Neuronal stem cell (in vitro differentiated cells): ENCODE data around the gene RBMS3.

Source experiments
- DNase-seq: peaks from one replicate; pipeline ENCODE4 v3.0.0-alpha.2; 2013; ENCODE audit warnings: low spot score
- H2AFZ ChIP-seq: one replicate; pipeline ENCODE4 v1.6.1; 2013; ENCODE audit warnings: mild to moderate bottlenecking, low read length, inconsistent platforms
- H2AK5ac ChIP-seq: 2 replicates; pipeline ENCODE4 v1.6.1; 2013; ENCODE audit warnings: low read depth, mild to moderate bottlenecking, inconsistent platforms, low read length, moderate library complexity, mixed read lengths
- H2BK120ac ChIP-seq: 2 replicates; pipeline ENCODE4 v1.6.1; 2013; ENCODE audit warnings: low read depth, mild to moderate bottlenecking, inconsistent platforms, low read length, moderate library complexity, mixed read lengths
- H2BK12ac ChIP-seq: one replicate; pipeline ENCODE4 v1.6.1; 2013; ENCODE audit warnings: low read length, inconsistent platforms
- H2BK15ac ChIP-seq: 2 replicates; pipeline ENCODE4 v1.6.1; 2013; ENCODE audit warnings: mild to moderate bottlenecking, low read length, inconsistent platforms, mixed read lengths
- H2BK5ac ChIP-seq: one replicate; pipeline ENCODE4 v1.6.1; 2013; ENCODE audit warnings: inconsistent platforms, mild to moderate bottlenecking, low read length, moderate library complexity
- H3K14ac ChIP-seq: one replicate; pipeline ENCODE4 v1.6.1; 2013; ENCODE audit warnings: low read length, inconsistent platforms
- H3K18ac ChIP-seq: 2 replicates; pipeline ENCODE4 v1.6.1; 2013; ENCODE audit warnings: low read length, inconsistent platforms
- H3K23ac ChIP-seq: 2 replicates; pipeline ENCODE4 v1.6.1; 2013; ENCODE audit warnings: low read depth, mild to moderate bottlenecking, mixed read lengths, low read length, inconsistent platforms; ENCODE audit not compliant: poor library complexity
- H3K27ac ChIP-seq: replicated peaks from 3 replicates; pipeline ENCODE4 v1.5.1; 2013; ENCODE audit warnings: low read length, inconsistent platforms
- H3K27me3 ChIP-seq, 3 experiments: 2 replicates each; pipeline ENCODE4 v1.6.1; 2013; ENCODE audit warnings: low read length in 3 of 3, mild to moderate bottlenecking in 2 of 3, inconsistent platforms in 1 of 3, low read depth in 1 of 3, mixed read lengths in 1 of 3, moderate library complexity in 1 of 3; ENCODE audit not compliant: control insufficient read depth in 3 of 3, insufficient read depth in 3 of 3
- H3K36me3 ChIP-seq, 2 donors: replicated peaks in 1 of 2; 2 replicates each; pipeline ENCODE4 v1.6.1; 2013; ENCODE audit warnings: low read length in 2 of 2; ENCODE audit not compliant: control insufficient read depth in 2 of 2, insufficient read depth in 2 of 2
- H3K4ac ChIP-seq: 2 replicates; pipeline ENCODE4 v1.6.1; 2013; ENCODE audit warnings: inconsistent platforms, mild to moderate bottlenecking, low read length, moderate library complexity
- H3K4me1 ChIP-seq, 2 donors: 1 replicate in 1 of 2; 2 replicates in 1 of 2; pipeline ENCODE4 v1.6.1; 2013; ENCODE audit warnings: low read length in 2 of 2, low read depth in 1 of 2; ENCODE audit not compliant: control insufficient read depth in 2 of 2, insufficient read depth in 1 of 2
- H3K4me2 ChIP-seq: one replicate; pipeline ENCODE4 v1.6.1; 2013; ENCODE audit warnings: mild to moderate bottlenecking, low read length, inconsistent platforms; ENCODE audit not compliant: insufficient read depth, poor library complexity, severe bottlenecking
- H3K4me3 ChIP-seq, 2 donors: 2 replicates each; pipeline ENCODE4 v1.5.1; 2013; ENCODE audit warnings: low read length in 2 of 2, mild to moderate bottlenecking in 2 of 2, inconsistent platforms in 1 of 2, moderate library complexity in 1 of 2
- H3K79me1 ChIP-seq: one replicate; pipeline ENCODE4 v1.6.1; 2013; ENCODE audit warnings: low read depth, mild to moderate bottlenecking, inconsistent platforms, low read length, moderate library complexity
- H3K9ac ChIP-seq: one replicate; pipeline ENCODE4 v1.6.1; 2013; ENCODE audit warnings: mild to moderate bottlenecking, low read depth, low read length, inconsistent platforms; ENCODE audit not compliant: poor library complexity
- H3K9me3 ChIP-seq, 2 donors: replicated peaks in 1 of 2; 2 replicates each; pipeline versions ENCODE3 to v1.6.1; 2013; ENCODE audit warnings: low read length in 2 of 2, mild to moderate bottlenecking in 2 of 2, inconsistent platforms in 1 of 2, low read depth in 1 of 2, mixed read lengths in 1 of 2, moderate library complexity in 1 of 2; ENCODE audit not compliant: control insufficient read depth in 2 of 2, insufficient read depth in 1 of 2
- H4K8ac ChIP-seq: one replicate; pipeline ENCODE4 v1.6.1; 2013; ENCODE audit warnings: low read depth, mild to moderate bottlenecking, inconsistent platforms, low read length, moderate library complexity
- H4K91ac ChIP-seq: one replicate; pipeline ENCODE4 v1.6.1; 2013; ENCODE audit warnings: low read length, low read depth, mild to moderate bottlenecking, inconsistent platforms; ENCODE audit not compliant: poor library complexity
- WGBS, 2 donors: extraction: QIAGEN DNeasy Blood & Tissue Kit; methylation state at CpG; one replicate each; pipeline ENCODE4 v1.1.7; 2013; ENCODE audit warnings: missing lambda C conversion rate in 2 of 2, mixed read lengths in 1 of 2; ENCODE audit not compliant: insufficient read length in 2 of 2, insufficient replicate concordance in 1 of 2; ENCODE audit errors: extremely low coverage in 2 of 2; 5-methylcytosine and 5-hydroxymethylcytosine counted together

The RBMS3 gene

GRCh38 chr3:29568355-29568754, 287.5 kb downstream of the RBMS3 start:
- no peaks in the 10 kb centered on the region for H3K9me3 ChIP-seq
- H3K4me2 ChIP-seq: no peak overlapping the region
- no peak overlapping the region for H2BK120ac ChIP-seq
- H3K36me3 ChIP-seq: no peaks in the 10 kb centered on the region
- H2AFZ ChIP-seq: no peak overlapping the region
- H2BK15ac ChIP-seq: no peak overlapping the region
- no peak for DNase-seq
- H3K14ac ChIP-seq: no peak overlapping the region
- H4K91ac ChIP-seq: no peak overlapping the region
- no peaks in the 10 kb centered on the region for H3K27me3 ChIP-seq
- no CpG with 5 or more reads among the region's 2 CpGs for WGBS, 2 donors
- H3K79me1 ChIP-seq: no peaks in the 10 kb centered on the region
- H3K9ac ChIP-seq: no peak overlapping the region
- no peak overlapping the region for H3K4me3 ChIP-seq
- no peak overlapping the region for H3K18ac ChIP-seq
- H3K23ac ChIP-seq: no peak overlapping the region
- H2BK5ac ChIP-seq: no peak overlapping the region
- H3K27ac ChIP-seq: no peak overlapping the region
- H3K4ac ChIP-seq: no peak overlapping the region
- no peak overlapping the region for H2AK5ac ChIP-seq
- H4K8ac ChIP-seq: no peak overlapping the region
- H3K4me1 ChIP-seq: no peaks in the 10 kb centered on the region
- H2BK12ac ChIP-seq: no peak overlapping the region

- Histone ChIP-seq H3K9ac (no peak overlapping the region), H2BK12ac (no peak overlapping the region), H4K8ac (no peak overlapping the region), H2BK15ac (no peak overlapping the region), H2AK5ac (no peak overlapping the region), H3K14ac (no peak overlapping the region), H3K27ac (no peak overlapping the region), H2BK120ac (no peak overlapping the region), H3K36me3 (no peaks in the 10 kb centered on the region), H2AFZ (no peak overlapping the region), H3K4ac (no peak overlapping the region), H3K4me3 (no peak overlapping the region), H3K23ac (no peak overlapping the region), H3K79me1 (no peaks in the 10 kb centered on the region), H3K27me3 (no peaks in the 10 kb centered on the region), H3K4me2 (no peak overlapping the region), H4K91ac (no peak overlapping the region), H2BK5ac (no peak overlapping the region), H3K4me1 (peaks cover 0 to 3% of the 10 kb centered on the region in 2 donors), H3K18ac (peak overlapping the region; percentile 15), H3K9me3 (no peaks in the 10 kb centered on the region)
- no peak for DNase-seq
- WGBS, 2 donors: no CpG with 5 or more reads among the region's 1 CpG
Measured at GRCh38 chr3:29576181-29576580, 295.3 kb downstream of the RBMS3 start.

DNA sequence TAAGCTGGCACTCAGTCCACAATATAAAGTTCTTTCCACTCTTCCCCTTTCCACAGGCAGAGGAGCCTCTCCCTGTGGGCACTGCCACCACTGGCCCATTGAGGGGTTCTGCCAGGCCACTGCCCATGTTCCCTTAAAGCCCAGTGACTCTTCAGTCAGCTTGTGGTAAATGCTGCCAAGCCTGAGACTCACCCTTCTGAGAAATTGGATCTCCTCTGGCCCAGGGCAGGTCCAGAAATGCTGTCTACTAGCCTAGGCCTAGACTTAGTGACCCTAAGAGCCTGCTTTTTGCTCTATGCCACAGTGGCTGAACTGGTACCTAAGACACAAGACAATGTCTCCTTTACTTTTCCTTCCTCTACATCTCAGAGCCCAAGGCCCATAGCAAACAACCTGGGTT, 295.8 kb downstream of the RBMS3 start:
- H4K91ac ChIP-seq: no peak overlapping the region
- H2BK15ac ChIP-seq: no peak overlapping the region
- H3K27me3 ChIP-seq: no peaks in the 10 kb centered on the region
- no peak overlapping the region for H2BK120ac ChIP-seq
- H3K14ac ChIP-seq: no peak overlapping the region
- H2BK5ac ChIP-seq: no peak overlapping the region
- H3K23ac ChIP-seq: no peak overlapping the region
- no peak overlapping the region for H4K8ac ChIP-seq
- no peak overlapping the region for H2AFZ ChIP-seq
- no peak overlapping the region for H3K4me3 ChIP-seq
- no peaks in the 10 kb centered on the region for H3K79me1 ChIP-seq
- H3K4me1 ChIP-seq: peaks cover 0 to 3% of the 10 kb centered on the region in 2 donors
- no peak overlapping the region for H3K4me2 ChIP-seq
- no peaks in the 10 kb centered on the region for H3K36me3 ChIP-seq
- H2AK5ac ChIP-seq: no peak overlapping the region
- H2BK12ac ChIP-seq: no peak overlapping the region
- H3K9me3 ChIP-seq: no peaks in the 10 kb centered on the region
- H3K4ac ChIP-seq: no peak overlapping the region
- no peak for DNase-seq
- H3K9ac ChIP-seq: no peak overlapping the region
- peak overlapping the region; percentile 30 for H3K18ac ChIP-seq
- H3K27ac ChIP-seq: no peak overlapping the region

DNA sequence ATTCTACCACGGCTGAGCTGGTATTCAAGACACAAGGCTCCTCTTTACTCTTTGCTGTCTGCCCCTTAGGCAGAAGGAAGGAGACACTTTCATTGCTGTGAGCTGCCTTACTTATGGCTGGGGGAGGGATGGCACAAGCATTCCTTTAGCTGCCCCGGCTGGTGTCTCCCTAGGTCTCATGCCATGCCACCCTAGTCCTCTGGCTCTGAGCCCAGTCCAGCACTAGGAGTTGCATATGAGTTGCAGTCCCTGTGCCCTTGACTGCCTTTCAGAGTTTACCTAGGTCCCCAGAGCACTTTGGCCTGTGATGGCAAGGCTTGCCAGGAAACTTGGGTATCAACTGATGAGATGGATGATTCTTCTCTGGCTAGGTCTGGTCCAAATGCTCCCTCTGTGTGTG, 296.4 kb downstream of the RBMS3 start:
- H3K14ac ChIP-seq: no peak overlapping the region
- no peak overlapping the region for H3K9ac ChIP-seq
- no peak overlapping the region for H4K8ac ChIP-seq
- H3K18ac ChIP-seq: no peak overlapping the region
- H3K4me2 ChIP-seq: no peak overlapping the region
- no peaks in the 10 kb centered on the region for H3K79me1 ChIP-seq
- no peak overlapping the region for H3K4me3 ChIP-seq
- H2BK5ac ChIP-seq: no peak overlapping the region
- H3K4ac ChIP-seq: no peak overlapping the region
- no CpG with 5 or more reads among the region's 2 CpGs for WGBS, 2 donors
- DNase-seq: no peak
- no peak overlapping the region for H4K91ac ChIP-seq
- no peaks in the 10 kb centered on the region for H3K36me3 ChIP-seq
- H2AK5ac ChIP-seq: no peak overlapping the region
- H3K4me1 ChIP-seq: peaks cover 0 to 3% of the 10 kb centered on the region in 2 donors
- no peak overlapping the region for H3K23ac ChIP-seq
- no peak overlapping the region for H2BK12ac ChIP-seq
- no peak overlapping the region for H2BK120ac ChIP-seq
- H3K27ac ChIP-seq: no peak overlapping the region
- no peak overlapping the region for H2AFZ ChIP-seq
- H3K9me3 ChIP-seq: no peaks in the 10 kb centered on the region
- H2BK15ac ChIP-seq: no peak overlapping the region
- H3K27me3 ChIP-seq: no peaks in the 10 kb centered on the region
